HK-2 (cell line): ENCODE measurements around the gene PRKD2.
"Not testable (repeated sequence)": the region's sequence is repeated elsewhere in the genome, so short reads cannot be mapped to it uniquely, and the experiment has no call there.

Experiments
- DNase-seq: peaks from one replicate; pipeline ENCODE4 v3.0.0-alpha.2; 2018; ENCODE audit not compliant: unreplicated experiment

PRKD2 gene

GRCh38 chr19:46633130-46633529, 83.8 kb downstream of the PRKD2 start:
- no peak for DNase-seq

- DNase-seq, result no peak
Measured at GRCh38 chr19:46631481-46631880, 85.4 kb downstream of the PRKD2 start.

GRCh38 chr19:46630586-46631205, 86.2 kb downstream of the PRKD2 start:
- DNase-seq, result no peak

- DNase-seq, result no peak
Measured at GRCh38 chr19:46629546-46630025, 87.3 kb downstream of the PRKD2 start.

GRCh38 chr19:46628970-46629369, 87.9 kb downstream of the PRKD2 start:
- DNase-seq, result not testable (repeated sequence)

GRCh38 chr19:46626446-46626845, 90.5 kb downstream of the PRKD2 start:
- DNase-seq, result no peak

- DNase-seq, result no peak
Measured at GRCh38 chr19:46625731-46626130, 91.2 kb downstream of the PRKD2 start.

- no peak for DNase-seq
Measured at GRCh38 chr19:46624958-46625661, 91.8 kb downstream of the PRKD2 start, which contains the start of gene PTGIR. Gene PTGIR, minus strand, starts transcription at chr19:46625089. Its CDS starts 864 bp downstream, at chr19:46624225.
